ENCODE results near the gene SCTR.

GRCh38 chr2:119431976-119432850 lies 92.1 kb downstream of the SCTR start:
- TF ChIP-seq CTCF (IDR thresholded peaks at IDR 0.05), result no peak
- no peak for TF ChIP-seq POLR2A (IDR thresholded peaks at IDR 0.05)
